ENCODE data around the gene NEK3.
"Not testable (repeated sequence)": the region's sequence is repeated elsewhere in the genome, so short reads cannot be mapped to it uniquely, and the experiment has no call there.

DNA sequence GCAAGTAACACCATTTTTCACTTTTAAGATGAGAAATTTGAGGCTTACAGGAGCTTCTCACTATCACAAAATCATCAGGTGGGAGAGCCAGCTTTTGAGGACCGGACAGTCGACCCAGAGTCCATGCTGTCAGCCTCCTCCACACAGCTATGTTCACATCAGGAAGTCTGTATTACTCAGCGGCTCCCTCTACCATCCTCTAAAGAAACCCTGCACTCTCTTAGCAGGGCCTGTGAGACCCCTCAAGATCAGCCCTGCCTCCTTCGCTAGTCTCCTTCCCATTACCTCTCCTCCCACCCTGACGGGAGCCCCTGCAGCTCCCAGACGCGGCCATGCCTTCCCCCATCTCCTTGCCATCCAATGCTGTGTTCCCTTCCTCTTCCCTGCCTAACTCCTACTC is 43.1 kb upstream of the NEK3 start:
- not testable (repeated sequence) for TF ChIP-seq CTCF, POLR2A (IDR thresholded peaks at IDR 0.05)
